Stimulated activated CD8-positive, alpha-beta memory T cell treated with anti-CD3 and anti-CD28 coated beads, Interleukin-12 subunit alpha, Interleukin-12 subunit beta, amount 100 ng/mL, for 24 hours (primary cell): ENCODE results near the gene PGA4.
A peak's percentile ranks its signal among the peaks of the same experiment; 100 is the strongest.
"Not testable (repeated sequence)": the region's sequence is repeated elsewhere in the genome, so short reads cannot be mapped to it uniquely, and the experiment has no call there.

ENCODE experiments used
- DNase-seq: peaks from one replicate; pipeline ENCODE4 v3.0.0-alpha.2; 2020; ENCODE audit errors: extremely low read depth

Gene PGA4

DNA sequence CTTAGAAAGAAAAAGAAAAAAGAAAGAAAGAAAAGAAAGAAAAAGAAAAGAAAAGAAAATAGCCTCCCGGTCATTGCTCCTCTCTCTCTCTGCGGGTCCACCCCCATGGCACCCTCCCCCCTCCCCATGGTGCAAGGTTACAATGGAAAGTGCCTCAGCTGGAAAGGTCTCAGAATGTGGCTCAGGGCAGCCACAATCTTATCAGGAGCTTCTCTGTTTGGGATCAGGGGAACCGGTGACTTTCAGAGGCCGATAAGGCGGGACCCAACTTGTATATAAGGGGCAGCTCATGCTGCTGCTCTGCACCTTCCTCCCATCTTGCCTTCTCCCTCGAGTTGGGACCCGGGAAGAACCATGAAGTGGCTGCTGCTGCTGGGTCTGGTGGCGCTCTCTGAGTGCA lies at the start of gene PGA4:
Gene PGA4, plus strand, starts transcription at position 301 of the 400 bp plus-strand sequence. Its CDS starts 54 bp downstream, at position 355.
- DNase-seq, result not testable (repeated sequence)

DNA sequence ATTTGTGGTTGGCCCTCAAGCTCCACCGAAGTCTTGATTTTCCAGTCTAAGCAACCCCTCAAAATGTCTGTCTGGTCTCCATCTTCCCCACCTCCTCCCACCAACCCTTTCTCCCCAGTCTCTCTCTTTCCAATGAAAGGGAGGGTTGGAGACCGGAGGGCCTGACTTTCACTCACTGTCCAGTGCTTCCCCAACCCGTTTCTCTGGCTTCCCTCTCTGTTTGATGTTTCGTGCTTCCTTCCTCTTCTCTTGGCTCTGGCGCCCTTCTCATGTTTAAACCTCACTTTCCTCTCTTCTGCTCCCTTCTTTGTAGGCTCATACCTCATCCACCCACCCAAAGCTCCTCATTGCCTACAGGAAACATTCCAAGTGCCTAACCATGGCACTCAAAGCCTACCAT lies 49.8 kb upstream of the PGA4 start:
- DNase-seq, result no peak

DNA sequence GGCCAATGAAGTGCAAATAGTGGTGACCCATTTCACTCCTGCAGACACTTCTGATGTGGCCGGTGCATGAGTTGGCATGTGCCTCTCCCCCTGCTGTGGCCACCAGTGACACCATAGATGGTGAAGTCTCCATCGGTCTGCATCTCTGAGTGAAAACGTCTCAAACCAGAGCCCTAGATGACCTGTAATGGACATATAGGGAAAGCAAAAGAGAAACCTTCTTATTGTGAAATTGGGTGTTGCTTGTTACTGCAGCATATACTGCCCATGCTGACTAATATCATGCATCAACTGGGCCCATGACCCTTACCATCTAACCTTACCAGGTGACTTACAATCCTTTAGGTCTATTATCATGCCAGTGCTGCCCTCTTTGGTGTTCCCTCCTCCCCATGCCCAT lies 49.3 kb upstream of the PGA4 start:
- no peak for DNase-seq

DNA sequence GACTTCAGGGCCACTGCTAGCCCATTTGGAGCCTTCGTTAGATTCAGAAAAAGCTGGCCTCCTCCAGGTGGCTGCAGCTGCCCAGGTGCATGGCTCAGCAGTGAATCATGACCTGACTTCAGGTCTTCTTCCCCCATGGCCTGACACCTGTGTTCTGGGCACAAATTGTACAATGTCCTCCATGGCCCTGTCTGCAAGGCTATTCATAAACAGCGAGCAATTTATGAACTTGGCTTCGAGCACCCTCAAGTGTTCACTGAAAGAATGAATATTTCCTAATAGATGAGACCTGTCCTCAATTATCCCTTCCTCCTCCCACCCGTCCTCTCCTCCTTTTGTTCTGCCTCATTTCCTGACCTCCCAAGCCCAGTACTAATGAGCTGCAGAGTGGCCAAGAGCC lies 48.7 kb upstream of the PGA4 start:
- DNase-seq, result no peak

GRCh38 chr11:61174273-61174672 lies 47.9 kb upstream of the PGA4 start:
- DNase-seq, result no peak

- DNase-seq, result no peak
Measured at GRCh38 chr11:61174949-61175348, 47.2 kb upstream of the PGA4 start.

DNA sequence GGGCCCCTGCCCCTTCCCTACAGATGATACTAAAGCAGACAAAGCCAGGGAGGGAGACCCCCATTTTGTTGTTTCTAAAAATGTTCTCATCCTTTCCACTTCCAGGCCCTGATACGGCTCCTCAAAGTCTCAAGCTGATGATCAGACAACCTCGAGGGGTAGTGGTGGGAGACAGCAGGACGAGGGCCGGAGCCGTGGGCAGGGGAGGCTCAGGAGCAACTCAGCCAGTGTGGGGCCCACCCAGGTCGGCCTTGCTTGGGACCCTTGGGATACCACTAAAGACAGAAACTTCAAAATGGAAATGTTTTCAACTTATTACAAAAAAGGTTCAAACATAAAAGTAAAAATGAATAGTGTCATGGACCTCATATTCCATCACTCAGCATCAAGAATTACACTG lies 45.7 kb upstream of the PGA4 start:
- no peak for DNase-seq

- DNase-seq, result not testable (repeated sequence)
Measured at GRCh38 chr11:61180205-61180604, 41.9 kb upstream of the PGA4 start.

DNA sequence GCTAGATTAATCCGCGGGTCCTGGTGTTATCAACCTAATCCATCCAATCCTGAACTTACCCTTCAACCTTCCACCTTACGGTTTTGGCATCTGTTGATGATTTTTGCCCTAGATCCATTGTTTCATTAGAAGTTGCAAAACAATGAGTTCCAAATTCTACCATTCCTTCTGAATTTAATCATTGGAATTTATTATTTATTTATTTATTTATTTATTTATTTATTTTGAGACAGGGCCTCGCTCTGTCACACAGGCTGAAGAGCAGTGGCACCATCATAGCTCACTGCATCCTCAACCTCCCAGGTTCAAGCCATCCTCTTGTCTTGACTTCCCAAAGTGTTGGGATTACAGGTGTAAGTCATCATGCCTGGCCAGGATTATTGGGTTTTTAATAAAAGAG lies 40.7 kb upstream of the PGA4 start:
- DNase-seq, result no peak

DNA sequence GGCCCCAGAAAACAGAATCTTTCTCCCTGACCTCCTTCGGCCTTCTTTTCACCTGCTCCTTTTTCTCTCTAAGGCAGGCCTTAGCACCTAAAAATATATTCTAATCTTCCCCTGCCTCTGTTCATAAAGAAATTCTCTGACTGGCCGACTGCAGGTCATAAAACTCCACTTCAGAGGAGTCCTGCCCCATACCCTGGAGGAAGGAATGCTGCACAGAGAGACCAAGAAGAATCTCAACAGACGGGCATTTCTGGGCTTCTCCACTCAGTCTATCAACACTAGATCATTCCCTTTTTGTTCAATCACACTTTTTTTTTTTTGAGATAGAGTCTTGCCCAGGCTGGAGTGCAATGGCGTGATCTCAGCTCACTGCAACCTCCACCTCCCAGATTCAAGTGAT lies 38.5 kb upstream of the PGA4 start:
- no peak for DNase-seq

- DNase-seq, result no peak
Measured at GRCh38 chr11:61186504-61186903, 35.6 kb upstream of the PGA4 start.

DNA sequence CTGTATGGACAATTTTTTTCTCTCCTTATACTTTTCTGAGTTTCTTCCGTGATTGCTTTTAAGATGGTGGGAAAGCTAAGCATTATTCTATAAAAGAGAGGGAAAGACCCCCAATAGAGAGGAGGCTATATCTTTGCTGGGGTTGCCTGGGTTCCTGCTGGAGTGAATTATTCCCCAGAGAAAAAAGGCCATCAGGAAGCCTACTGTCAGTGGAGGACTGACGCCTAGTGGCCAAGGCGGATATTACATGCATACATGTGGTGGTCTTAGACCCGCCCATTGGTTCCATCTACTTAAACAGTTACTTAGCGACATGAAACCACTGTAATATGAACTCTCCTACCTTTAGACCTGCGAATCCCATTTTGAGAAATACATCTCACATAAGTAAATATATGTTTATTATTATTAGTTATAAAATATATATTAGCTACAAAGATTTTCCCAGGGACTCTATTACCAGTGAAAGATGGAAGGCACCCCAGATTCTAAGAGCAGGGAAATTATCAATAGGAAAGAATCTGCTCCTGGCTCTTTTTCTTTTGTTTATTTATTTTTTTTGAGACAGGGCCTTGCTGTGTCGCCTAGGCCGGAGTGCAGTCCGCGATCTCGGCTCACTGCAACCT lies 34.5 kb upstream of the PGA4 start:
- DNase-seq, result peak; percentile 42

DNA sequence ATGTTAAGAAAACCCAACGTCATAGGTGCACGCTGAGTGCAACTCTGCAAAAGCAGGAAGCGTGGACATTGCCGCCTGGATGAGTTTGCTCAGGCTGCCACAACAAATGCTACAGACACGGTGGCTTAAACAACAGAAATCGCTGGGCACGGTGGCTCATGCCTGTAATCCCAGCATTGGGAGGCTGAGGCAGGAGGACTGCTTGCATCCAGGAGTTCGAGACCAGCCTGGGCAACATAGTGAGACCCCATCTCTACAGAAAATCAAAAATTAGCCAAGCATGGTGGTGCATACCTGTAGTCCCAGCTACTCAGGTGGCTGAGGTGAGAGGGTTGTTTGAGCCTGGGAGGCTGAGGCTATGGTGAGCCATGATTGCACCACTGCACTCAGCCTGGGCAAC lies 32.2 kb upstream of the PGA4 start:
- no peak for DNase-seq

DNA sequence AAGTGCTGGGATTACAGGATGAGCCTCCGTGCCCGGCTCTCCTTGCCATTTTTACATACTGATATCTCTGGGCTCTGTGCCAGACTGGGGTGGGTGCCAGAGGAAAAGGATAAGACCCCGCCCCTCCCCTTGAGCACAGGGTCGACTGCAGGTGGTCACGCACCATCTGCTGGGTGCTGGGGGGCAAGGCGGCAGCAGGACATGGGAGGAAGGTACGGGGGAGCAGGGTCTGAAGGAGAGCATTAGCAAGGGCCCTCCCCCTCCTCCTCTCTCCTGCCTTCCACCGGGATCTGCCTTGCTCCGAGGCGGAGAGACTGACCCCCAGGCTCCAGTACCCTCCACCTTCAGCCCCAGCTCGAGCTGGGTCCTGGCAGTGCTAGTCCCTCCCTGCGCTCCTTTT lies 28.6 kb upstream of the PGA4 start:
- DNase-seq, result no peak

GRCh38 chr11:61194169-61194671 lies 27.9 kb upstream of the PGA4 start:
- DNase-seq, result no peak

DNA sequence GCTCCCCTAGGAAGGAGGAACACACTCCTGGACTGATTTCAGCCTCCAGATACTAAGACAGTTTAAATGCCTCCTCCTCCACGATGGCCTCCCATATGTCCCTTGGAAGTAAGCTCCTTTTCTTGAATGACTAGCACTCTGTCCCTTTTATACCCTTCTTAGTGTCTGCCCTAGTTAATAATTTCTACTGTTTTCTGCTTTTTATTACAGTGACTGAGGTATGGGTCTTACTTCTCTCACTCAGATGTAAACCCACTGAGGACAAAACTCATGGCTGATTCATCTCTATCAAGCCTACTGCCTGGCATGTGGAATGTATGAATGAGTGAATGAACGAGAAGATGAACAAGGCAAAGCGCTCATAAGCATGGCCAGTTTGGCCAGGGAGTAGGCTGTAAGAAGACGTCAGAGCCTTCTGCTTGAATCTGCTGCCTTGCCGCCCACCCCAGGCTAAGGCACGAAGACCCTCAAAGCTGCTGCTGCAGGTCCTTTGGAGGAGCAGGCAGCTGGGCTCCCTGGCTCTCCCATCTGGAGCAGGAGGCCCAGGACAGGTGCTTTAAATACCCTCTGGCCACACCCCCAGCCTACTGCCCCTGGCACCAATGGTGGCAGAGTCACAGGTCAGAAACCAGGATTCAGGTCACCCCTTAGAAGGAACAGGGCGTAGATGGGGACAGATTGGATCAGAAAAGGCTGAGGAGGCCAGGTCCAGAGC lies 27.0 kb upstream of the PGA4 start:
- DNase-seq, result no peak

- DNase-seq, result no peak
Measured at GRCh38 chr11:61195719-61196118, 26.4 kb upstream of the PGA4 start.

DNA sequence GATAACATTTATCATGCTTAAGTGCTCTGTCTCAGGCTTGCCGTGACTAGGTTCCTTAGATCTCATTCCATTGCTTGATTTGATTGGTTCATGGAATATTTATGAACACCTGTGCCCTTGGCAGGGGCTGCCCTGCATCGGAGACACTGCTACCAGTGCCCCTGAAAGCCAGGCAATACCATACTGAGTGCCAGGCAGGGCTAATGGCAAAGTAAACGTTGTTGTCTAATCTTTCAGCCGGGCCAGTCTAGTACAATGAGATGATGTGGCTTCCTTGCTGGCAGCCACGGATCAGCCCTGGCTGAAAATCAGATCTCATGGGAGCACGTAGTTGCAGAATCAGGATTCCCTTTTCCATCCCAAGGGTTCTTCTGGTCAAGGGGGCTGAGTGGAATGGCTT lies 23.8 kb upstream of the PGA4 start:
- DNase-seq, result no peak

DNA sequence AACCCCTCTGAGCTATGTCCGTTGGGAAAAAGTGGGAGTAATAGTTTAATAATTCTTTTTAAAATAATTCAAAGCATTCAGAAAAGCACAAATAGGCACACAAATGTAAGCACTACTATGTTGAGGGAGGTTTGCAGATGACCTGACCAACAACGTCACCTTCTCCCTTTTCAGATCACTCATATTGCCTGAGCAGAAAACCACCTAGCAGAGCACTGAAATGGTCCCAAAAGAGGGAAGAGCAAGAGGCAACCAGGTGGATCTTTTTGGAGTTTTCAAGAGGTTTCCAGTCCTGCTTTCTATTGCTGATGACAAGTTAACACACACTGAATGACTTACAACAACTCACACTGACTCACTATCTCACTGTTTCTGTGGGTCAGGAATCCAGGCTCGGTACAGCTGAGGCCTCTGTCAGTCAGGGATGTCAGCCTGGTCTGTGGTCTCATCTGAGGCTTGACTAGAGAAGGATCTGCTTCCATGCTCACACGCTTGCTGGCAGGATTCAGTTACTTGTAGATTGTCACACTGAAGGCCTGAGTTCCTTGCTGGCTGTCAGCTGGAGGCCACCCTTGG lies 23.1 kb upstream of the PGA4 start:
- no peak for DNase-seq

GRCh38 chr11:61201476-61201875 lies 20.7 kb upstream of the PGA4 start:
- DNase-seq, result no peak

GRCh38 chr11:61202950-61203746 lies 19.0 kb upstream of the PGA4 start, which contains the start of gene PGA3:
Gene PGA3 (plus strand): TSS chr11:61203515. CDS start chr11:61203565, 50 bp downstream.
- not testable (repeated sequence) for DNase-seq

GRCh38 chr11:61203873-61204272 lies 18.3 kb upstream of the PGA4 start:
- not testable (repeated sequence) for DNase-seq
